Stimulated activated naive CD8-positive, alpha-beta T cell treated with anti-CD3 and anti-CD28 coated beads, Interleukin-15, Interleukin-2, amounts not matched to agents 100 ng/mL and 50 ng/mL, for 24 hours (primary cell): Measurements from ENCODE around the gene COL26A1.
A peak's percentile ranks its signal among the peaks of the same experiment; 100 is the strongest.

Experiments used
- H3K27ac Mint-ChIP-seq: one replicate; pipeline ENCODE4 v1.8.0; 2021; ENCODE audit warnings: mild to moderate bottlenecking, mixed read lengths
- H3K27me3 Mint-ChIP-seq: one replicate; pipeline ENCODE4 v1.8.0; 2021; ENCODE audit warnings: mixed read lengths
- H3K36me3 Mint-ChIP-seq: one replicate; pipeline ENCODE4 v1.8.0; 2021; ENCODE audit warnings: low read depth, mixed read lengths
- H3K4me1 Mint-ChIP-seq: one replicate; pipeline ENCODE4 v1.8.0; 2021; ENCODE audit warnings: low read depth, mixed read lengths
- H3K4me3 Mint-ChIP-seq: one replicate; pipeline ENCODE4 v1.8.0; 2021; ENCODE audit warnings: mild to moderate bottlenecking, mixed read lengths
- H3K9me3 Mint-ChIP-seq: one replicate; pipeline ENCODE4 v1.8.0; 2021; ENCODE audit warnings: mixed read lengths

COL26A1 gene

DNA sequence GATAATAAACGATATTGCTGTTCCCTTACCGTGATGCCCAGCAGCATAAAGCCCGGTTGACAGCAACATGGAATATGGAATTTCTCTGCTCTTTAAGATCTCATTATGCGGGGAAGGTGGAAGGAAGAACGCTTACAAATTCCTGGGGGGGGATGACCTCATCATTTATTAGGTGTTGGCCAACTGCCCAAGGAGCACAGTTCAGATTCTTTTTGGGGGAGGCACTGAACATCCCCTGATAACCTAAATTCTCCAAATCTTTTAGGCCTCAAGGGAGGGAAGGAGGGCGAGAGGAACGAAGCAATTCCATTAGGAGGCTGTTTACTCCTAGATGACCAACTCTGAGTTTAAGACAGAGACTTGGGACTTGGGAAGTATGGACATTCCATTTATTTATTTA lies 5.2 kb upstream of the COL26A1 start:
- Mint-ChIP-seq H3K27ac (no peak overlapping the region), H3K36me3 (no peaks in the 10 kb centered on the region), H3K4me3 (no peak overlapping the region), H3K27me3 (peaks cover 18% of the 10 kb centered on the region), H3K4me1 (peaks cover 6% of the 10 kb centered on the region), H3K9me3 (no peaks in the 10 kb centered on the region)

DNA sequence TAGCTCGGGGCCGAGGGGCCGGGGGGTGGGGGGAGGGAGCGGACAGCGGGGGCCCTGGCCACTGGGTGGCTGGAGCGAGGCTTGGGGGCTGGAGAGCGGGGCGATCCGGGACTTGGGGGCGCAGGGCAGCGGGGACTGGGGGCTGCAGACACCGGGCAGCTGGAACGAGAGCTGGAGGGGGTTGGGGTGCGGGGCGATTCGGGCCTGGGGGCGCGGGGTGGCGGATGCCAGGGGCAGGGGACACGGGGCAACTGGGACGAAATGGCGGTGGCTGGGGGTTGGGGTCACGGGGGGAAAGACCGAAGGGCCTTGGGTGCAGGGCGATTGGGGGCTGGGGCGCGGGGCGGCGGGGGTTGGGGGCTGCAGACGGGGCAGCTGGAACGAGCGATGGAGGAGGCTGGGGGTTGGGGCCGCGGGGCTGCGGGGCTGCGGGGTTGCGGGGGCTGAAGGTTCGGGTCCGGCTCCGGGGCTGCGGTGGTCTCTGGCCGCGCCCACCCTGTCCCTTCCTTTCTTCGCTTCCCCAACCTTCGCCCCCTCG lies 590 bp downstream of the COL26A1 start:
- no peaks in the 10 kb centered on the region for H3K36me3 Mint-ChIP-seq
- no peaks in the 10 kb centered on the region for H3K9me3 Mint-ChIP-seq
- no peak overlapping the region for H3K4me3 Mint-ChIP-seq
- no peak overlapping the region for H3K27ac Mint-ChIP-seq
- peaks cover 16% of the 10 kb centered on the region for H3K4me1 Mint-ChIP-seq
- peaks cover 18% of the 10 kb centered on the region for H3K27me3 Mint-ChIP-seq

DNA sequence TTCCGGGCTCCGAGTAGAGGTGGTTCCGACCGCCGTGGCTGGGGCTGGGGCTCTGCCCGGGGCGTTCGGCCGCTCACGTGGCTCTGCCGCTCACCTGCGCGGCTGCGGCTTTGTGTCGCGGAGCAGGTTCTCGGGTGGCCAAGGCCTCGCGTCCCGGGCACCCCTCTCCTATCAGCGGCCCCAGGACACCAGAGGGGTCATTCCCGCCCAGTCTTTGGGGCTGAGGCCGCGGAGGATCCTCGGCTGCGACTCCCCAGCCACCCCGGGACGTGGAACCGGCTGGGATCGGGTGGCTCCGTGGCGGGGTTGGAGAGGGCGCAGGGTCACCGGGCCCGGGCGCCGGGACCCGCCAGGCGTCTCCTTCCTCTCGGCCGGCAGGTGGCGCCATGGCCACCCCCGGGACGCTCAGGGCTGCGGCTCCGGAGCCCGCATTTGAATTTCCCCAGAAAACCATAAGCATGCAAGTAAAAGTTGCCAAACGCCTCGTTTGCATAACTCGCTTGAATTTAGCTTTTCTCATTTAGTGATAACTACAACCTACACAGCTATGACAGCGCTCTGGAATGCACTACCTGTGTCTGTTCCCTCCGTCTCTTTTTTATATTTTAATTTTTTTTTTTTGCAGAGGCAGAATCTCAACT lies 1.2 kb downstream of the COL26A1 start:
- Mint-ChIP-seq H3K27ac (no peak overlapping the region), H3K36me3 (no peaks in the 10 kb centered on the region), H3K4me1 (peaks cover 16% of the 10 kb centered on the region), H3K4me3 (peak overlapping the region; percentile 13), H3K9me3 (no peaks in the 10 kb centered on the region), H3K27me3 (peaks cover 18% of the 10 kb centered on the region)

DNA sequence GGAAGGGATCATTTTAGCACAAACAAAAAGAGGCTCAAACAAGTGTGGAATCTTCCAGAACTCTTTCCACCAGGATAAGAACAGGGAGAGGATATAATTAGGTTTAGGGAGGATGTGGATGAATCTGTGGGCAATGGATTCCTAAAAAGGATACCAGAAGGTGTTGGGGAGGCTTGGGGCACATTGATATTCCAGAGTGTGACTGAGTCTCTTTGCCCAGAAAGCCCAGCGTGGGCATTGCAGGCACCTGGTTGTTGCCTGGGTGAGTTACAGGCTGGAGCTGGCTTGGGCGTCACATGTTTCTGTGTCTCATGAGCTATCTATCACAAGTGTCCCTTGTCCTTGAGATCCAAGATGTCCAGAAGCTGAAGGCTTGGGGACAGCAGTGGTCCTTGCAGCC lies 3.3 kb downstream of the COL26A1 start:
- Mint-ChIP-seq H3K27ac (no peak overlapping the region), H3K27me3 (peaks cover 20% of the 10 kb centered on the region), H3K4me1 (peaks cover 24% of the 10 kb centered on the region), H3K9me3 (no peaks in the 10 kb centered on the region), H3K4me3 (no peak overlapping the region), H3K36me3 (no peaks in the 10 kb centered on the region)

DNA sequence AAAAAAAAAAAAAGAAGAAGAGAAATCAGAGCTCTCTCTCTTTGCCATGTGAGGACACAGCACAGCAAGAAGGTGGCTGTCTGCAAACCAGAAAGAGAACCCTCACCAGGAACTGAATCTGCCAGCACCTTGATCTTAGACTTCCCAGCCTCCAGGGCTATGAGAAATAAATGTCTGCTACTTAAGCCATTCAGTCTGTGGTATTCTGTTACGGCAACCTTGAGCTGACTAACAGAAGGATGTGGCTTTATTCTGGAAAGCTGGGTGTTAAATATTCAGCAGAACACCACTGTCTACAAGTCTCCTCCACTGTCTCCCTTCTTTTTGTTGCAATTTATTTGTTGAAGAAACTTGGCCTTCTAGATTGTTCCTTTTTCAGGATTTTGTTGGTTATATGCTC lies 5.0 kb downstream of the COL26A1 start:
- H3K36me3 Mint-ChIP-seq = no peaks in the 10 kb centered on the region
- H3K27ac Mint-ChIP-seq = no peak overlapping the region
- no peak overlapping the region for H3K4me3 Mint-ChIP-seq
- H3K9me3 Mint-ChIP-seq = no peaks in the 10 kb centered on the region
- peaks cover 25% of the 10 kb centered on the region for H3K4me1 Mint-ChIP-seq
- peaks cover 11% of the 10 kb centered on the region for H3K27me3 Mint-ChIP-seq

DNA sequence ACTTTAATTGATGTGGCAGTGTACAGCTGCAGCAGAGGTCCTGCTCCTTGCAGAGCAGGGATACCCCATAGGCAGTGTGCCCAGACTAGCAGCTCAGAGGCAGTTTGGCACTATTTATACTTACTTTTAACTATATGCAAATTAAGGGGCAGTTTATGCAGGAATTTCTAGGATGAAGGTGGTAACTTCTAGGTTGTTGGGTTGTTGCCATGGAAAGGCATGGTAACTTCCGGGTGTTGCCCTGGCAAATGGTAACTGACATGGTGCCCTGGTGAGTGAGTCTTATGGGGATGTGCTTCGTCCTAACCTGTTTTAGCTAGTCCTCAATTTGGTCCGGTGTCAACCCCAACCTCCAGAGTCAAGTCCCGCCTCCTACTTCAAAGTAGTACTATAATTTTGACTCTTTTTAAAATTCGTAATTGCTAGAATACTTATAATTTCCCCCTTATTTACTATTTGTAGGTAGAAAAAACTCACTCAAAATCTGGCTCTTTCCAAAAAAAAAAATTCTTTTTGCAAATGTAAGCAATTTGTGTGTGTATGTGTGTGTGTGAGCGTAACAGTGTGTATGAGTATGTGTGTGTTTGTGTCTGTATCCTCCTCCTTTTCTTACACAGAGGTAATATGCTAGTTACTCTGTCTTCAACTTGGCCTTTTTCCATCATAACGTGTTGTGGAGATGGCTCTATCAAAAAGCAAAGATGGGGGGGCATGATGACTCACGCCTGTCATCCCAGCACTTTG lies 5.9 kb downstream of the COL26A1 start:
- Mint-ChIP-seq H3K27ac (no peak overlapping the region), H3K36me3 (no peaks in the 10 kb centered on the region), H3K9me3 (no peaks in the 10 kb centered on the region), H3K27me3 (peaks cover 11% of the 10 kb centered on the region), H3K4me3 (no peak overlapping the region), H3K4me1 (peaks cover 25% of the 10 kb centered on the region)

DNA sequence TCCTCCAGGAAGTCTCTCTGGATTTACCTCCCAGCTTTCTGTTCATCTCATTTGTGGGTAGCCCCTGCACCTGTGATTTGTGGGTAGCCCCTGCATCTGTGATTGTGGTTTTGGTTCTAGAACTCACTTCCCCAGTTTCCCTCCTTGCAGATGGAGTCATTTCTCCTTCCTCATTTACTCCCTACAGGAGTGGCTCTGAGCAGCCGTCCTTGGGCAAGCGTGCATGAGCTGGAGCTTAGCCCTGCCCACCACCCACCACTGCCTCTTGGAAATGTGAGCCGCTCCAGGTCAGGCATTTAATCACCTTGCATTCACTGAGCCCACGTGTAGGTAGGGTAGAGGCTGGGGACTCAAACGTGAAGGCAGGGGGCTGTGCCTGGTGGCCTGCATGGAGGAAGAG lies 8.2 kb downstream of the COL26A1 start:
- Mint-ChIP-seq H3K27ac (no peak overlapping the region), H3K9me3 (no peaks in the 10 kb centered on the region), H3K36me3 (no peaks in the 10 kb centered on the region), H3K4me1 (peaks cover 15% of the 10 kb centered on the region), H3K4me3 (no peak overlapping the region), H3K27me3 (peaks cover 11% of the 10 kb centered on the region)

DNA sequence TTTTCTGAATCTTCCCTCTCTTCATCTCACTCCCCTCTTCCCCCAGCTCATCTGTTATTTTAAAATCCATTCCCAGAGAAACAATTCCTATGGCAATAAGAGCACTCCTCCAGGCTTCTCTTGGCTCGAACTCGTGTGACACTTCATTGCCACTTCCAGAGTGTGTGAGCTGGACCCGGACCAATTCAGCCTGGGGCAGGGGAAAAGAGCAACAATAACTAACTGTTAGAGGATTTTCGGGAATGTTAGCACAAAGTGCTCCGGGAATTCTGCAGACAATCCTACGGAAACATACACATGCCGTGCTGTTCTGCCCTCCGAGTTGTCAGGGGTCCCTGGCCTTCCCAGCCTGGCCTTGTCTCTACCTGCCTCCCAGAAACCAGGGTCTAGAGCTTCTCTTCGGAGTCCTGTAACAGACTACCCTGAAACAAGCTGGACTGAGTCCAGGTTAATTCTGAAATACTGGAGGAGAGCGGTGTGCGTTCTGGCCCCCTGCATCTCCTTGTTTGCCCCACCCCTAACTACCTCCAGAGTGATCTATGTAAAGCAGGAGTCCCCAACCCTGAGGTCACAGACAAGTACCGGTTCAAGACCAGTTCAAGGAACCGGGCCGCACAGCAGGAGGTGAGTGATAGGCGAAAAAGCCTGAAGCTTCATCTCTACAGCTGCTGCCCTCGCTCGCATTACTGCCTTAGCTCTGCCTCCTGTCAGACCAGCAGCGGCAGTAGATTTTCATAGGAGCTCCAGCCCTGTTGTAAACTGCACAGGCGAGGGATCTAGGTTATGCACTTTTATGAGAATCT lies 11.3 kb downstream of the COL26A1 start:
- Mint-ChIP-seq H3K9me3 (no peaks in the 10 kb centered on the region), H3K36me3 (no peaks in the 10 kb centered on the region), H3K27me3 (peaks cover 7% of the 10 kb centered on the region), H3K4me3 (no peak overlapping the region), H3K27ac (no peak overlapping the region), H3K4me1 (peaks cover 9% of the 10 kb centered on the region)

DNA sequence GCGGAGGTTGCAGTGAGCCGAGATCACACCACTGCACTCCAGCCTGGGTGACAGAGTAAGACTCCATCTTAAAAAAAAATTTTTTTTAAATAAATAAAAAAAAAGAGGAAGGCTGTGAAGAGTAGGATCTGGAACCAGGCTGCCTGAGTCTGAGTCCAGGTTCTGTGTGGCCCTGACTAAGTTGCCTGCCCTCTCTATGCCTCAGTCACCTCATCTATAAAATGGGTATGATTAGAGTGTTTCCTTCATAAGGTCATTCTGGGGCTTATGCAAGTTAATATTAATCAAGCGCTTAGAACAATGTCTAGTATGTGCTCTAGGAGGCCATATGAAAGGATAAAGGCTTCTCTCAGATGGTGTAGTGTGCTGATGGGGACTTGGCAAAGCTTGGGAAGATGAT lies 12.3 kb downstream of the COL26A1 start:
- Mint-ChIP-seq H3K9me3 (no peaks in the 10 kb centered on the region), H3K4me3 (no peak overlapping the region), H3K4me1 (peaks cover 9% of the 10 kb centered on the region), H3K36me3 (no peaks in the 10 kb centered on the region), H3K27me3 (peaks cover 7% of the 10 kb centered on the region), H3K27ac (no peak overlapping the region)

DNA sequence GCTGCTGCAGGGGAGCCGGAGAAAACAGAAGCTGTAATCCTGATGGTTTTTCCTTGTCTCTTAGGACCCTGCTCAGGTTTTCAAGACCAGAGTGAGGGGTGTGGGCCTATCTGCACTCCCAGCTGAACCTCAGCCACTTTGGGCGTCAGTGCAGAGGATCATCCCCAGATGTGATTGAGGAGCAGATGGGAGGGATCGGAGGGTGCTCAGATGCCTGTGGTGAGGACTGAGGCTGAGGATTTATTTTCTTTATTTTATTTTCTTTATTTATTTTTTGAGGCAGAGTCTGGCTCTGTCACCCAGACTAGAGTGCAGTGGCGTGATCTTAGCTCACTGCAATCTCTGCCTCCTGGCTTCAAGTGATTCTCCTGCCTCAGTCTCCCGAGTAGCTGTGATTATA lies 13.9 kb downstream of the COL26A1 start:
- no peaks in the 10 kb centered on the region for H3K9me3 Mint-ChIP-seq
- no peak overlapping the region for H3K4me3 Mint-ChIP-seq
- no peaks in the 10 kb centered on the region for H3K36me3 Mint-ChIP-seq
- no peaks in the 10 kb centered on the region for H3K27me3 Mint-ChIP-seq
- no peak overlapping the region for H3K27ac Mint-ChIP-seq
- H3K4me1 Mint-ChIP-seq = no peaks in the 10 kb centered on the region

DNA sequence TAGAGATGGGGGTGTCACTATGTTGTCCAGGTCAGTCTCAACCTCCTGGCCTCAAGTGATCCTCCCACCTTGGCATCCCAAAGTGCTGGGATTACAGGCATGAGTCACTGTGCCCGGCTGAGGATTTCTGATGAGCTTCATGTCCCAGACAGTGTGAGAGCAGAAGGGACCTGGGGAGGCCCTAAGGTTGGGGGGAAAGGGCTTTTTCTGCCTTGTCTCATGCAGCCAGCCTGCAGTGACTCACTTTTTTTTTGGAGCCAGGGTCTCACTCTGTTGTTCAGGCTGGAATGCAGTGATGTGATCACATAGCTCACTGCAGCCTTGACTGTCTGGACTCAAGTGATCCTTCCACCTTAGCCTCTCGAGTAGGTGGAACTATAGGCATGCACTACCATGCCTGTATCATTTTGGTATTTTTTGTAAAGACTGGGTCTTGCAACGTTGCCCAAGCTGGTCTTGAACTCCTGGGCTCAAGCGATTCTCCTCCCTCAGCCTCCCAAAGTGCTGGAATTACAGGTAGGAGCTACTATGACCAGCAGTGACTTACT lies 14.6 kb downstream of the COL26A1 start:
- no peak overlapping the region for H3K27ac Mint-ChIP-seq
- no peak overlapping the region for H3K4me3 Mint-ChIP-seq
- H3K27me3 Mint-ChIP-seq = no peaks in the 10 kb centered on the region
- H3K36me3 Mint-ChIP-seq = no peaks in the 10 kb centered on the region
- no peaks in the 10 kb centered on the region for H3K4me1 Mint-ChIP-seq
- no peaks in the 10 kb centered on the region for H3K9me3 Mint-ChIP-seq

DNA sequence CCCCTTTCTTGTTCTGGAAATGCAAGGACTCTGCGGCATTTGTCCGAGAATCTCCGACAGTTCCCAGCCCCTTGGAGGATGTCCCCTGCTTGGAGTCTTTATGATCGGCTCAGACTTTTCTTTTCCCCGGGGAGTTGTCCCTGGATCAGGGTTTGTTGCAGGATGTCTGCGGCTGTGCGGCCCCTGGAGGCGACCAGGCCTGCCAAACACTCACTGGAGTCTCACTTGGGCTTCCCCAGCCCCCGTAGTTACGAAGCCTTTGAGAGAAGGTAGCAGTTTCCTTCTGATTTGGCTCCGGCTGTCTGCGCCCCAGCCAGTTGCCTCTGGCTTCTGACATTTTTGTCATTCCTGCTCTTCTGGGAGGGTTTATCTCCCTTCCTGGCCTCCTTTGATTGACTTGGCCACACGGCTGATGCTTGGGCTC lies 16.1 kb downstream of the COL26A1 start:
- H3K27me3 Mint-ChIP-seq = no peaks in the 10 kb centered on the region
- no peak overlapping the region for H3K4me3 Mint-ChIP-seq
- H3K27ac Mint-ChIP-seq = no peak overlapping the region
- no peaks in the 10 kb centered on the region for H3K9me3 Mint-ChIP-seq
- H3K36me3 Mint-ChIP-seq = no peaks in the 10 kb centered on the region
- H3K4me1 Mint-ChIP-seq = no peaks in the 10 kb centered on the region

DNA sequence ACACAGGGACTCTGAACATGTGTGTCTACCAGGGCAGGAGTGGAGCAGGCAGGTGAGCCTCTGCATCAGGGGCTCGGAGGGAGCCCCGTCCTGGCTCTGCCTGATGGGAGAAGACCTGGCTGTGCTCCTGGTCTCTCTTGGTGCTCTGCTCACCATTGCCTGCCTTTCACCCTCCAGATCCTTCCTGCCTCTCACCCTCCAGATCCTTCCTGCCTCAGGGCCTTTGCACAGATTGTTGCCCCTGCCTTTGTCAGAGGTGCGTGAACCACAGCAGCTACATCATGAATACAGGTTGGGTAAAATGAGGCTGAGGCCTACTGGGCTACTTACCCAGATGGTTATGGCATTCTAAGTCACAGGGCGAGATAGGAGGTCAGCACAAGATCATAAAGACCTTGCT lies 16.6 kb downstream of the COL26A1 start:
- Mint-ChIP-seq H3K4me3 (no peak overlapping the region), H3K9me3 (no peaks in the 10 kb centered on the region), H3K27me3 (no peaks in the 10 kb centered on the region), H3K36me3 (no peaks in the 10 kb centered on the region), H3K4me1 (no peaks in the 10 kb centered on the region), H3K27ac (no peak overlapping the region)

DNA sequence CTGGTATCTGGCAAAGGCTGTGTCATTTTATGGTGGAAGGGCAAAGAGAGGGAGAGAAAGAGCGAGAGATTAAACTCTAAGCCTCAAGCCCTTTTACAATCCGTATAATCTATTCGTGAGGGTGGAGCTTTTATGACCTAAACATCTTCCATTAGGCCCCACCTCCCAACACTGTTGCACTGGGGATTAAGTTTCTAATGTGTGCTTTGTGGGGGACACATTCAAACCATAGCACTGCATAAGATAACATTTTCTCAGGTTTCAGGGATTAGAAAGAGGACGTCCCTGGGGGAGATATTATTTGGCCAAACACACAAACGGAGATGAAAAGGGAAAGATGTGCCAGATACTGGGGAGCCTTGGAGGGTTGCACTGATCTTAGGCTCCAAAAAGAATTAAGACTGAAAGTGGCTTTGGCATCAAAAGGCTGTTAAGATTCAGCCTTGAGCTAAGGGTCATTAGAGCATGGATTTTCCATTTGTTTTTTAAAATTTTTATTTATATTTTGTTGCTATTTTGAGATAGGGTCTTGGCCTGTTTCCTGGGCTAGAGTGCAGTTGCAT lies 19.0 kb downstream of the COL26A1 start:
- H3K9me3 Mint-ChIP-seq = no peaks in the 10 kb centered on the region
- peaks cover 2% of the 10 kb centered on the region for H3K4me1 Mint-ChIP-seq
- no peak overlapping the region for H3K27ac Mint-ChIP-seq
- no peaks in the 10 kb centered on the region for H3K36me3 Mint-ChIP-seq
- H3K4me3 Mint-ChIP-seq = no peak overlapping the region
- no peaks in the 10 kb centered on the region for H3K27me3 Mint-ChIP-seq
